GM18867 (cell line): ENCODE measurements around the gene ZNF593.

Experiments used
- ATAC-seq: cut with Tn5 transposase; IDR thresholded peaks from one replicate; pipeline ENCODE4 v1.9.1; 2021; ENCODE audit warnings: mild to moderate bottlenecking, moderate library complexity; ENCODE audit not compliant: unreplicated experiment

Gene ZNF593

DNA sequence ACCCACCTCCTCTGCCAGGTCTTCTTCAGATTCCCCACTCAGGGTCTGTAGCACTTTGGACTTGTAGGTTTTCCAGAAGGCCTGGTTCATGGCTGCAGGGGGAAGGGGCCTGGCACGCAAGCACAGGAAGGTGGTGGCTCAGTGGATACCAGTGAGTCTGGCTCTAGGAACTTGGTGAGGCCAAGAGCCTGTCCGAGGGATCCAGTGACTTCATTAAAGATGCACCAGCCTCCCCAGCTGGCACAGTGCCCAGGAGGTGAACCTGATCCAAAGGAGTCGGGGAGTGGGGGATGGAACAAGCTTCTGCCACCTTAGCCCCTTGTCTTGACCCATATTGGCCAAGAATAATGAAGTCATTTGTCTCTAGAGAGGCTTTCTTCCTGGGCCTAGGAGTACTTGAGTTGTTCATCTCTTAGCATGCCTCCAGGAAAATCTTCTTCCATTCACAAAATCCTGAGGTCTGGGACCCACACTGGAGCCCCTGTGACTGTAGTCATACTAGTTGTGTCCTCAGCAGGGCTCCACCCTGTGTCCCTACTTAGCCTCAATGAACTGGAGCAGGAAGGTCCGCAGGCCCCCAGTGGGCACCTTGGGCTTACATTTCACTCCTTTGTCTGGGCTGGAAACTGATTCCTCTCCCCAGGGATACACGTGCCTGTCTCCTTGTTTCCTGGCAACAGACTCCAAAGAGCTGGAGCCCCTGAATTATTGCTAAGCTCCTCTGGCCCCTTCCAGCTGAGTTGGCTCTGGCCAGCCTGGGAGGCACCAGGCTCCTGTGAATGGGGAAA lies 1.1 kb upstream of the ZNF593 start, which contains the start of gene C1orf232:
C1orf232 (minus strand) TSS at position 554 of the 788 bp plus-strand sequence; CDS start at position 90, 464 bp downstream.
- no peak for ATAC-seq

DNA sequence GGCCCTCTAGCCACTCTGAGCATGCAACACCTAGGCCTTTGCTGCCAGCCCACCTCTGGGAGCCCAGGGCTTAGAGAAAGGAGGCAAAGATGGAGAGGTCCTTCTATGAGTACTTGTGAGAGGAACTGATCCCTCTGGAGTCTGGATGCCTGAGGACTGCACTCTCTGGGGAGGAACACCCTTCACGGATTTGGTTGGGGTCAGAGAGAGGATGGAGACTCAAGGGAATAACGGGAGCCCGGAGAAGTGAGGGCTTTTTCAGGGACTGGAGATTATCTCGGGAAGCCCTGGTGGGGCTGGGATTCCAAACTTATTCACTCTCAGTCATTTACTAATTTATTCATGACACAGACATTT lies 532 bp upstream of the ZNF593 start:
- ATAC-seq: no peak

DNA sequence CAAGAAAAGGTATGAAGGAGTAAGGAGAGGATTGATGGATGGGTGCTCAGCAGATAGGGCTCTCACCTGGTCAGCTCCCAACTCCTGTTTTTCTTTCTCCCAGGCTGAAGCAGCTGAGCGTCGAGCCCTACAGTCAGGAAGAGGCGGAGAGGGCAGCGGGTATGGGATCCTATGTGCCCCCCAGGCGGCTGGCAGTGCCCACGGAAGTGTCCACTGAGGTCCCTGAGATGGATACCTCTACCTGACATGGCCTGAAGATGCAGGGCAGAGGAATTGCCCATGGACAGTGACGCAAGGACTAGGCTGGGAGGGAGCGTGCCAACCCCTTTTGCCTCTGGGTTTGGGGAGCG lies 739 bp downstream of the ZNF593 start:
- ATAC-seq: no peak

DNA sequence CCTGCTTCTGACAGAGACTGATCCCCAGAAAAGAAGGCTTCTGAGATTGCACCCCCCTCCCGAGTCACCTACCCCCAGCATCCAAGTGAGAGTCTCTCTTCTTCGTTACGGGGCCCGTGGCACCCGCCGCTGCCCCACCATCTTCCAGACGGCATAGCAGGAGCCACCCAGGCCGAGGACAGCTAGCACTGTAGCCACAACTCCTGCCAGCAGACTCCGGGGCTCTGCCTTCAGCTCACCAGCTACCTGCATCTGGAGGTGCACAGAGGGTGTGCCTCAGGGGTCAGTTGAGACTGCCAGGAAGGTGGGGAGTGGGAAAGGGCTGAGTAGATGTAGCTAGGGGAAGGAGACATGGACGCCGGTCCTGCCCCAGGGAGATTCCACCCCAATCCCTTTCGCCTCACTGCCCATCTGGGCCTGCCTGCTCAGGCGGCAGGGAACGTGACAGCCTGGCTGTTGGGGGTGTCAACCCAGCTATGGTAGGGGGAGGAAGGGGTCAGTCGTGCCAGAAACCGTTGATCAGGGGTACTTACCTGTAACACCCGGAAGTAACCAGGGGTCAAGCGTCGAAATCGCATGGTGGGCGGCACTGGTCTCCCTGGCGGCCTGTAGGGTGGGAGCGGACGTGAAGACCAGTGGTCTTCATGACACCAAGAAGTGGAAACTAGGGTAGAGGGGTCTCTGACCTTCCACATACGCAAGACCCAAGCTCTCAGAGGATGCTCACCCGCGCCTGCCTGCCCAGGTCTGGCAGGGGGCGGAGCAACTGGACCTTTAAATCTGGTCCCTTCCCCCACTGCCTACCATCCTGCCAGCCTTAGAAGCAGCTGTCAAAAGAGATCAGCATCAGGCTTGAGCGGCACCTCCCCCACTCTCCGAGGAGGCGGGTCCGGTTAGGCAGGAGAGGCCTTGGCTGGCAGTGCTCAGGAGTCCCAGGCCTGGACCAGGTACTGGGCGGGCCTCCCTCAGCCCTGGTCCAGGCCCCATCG lies 1.7 kb downstream of the ZNF593 start, which contains the start of gene ZNF593OS:
ZNF593OS (minus strand) TSS at position 749 of the 989 bp plus-strand sequence; CDS start at position 578, 171 bp downstream.
- ATAC-seq: no peak

DNA sequence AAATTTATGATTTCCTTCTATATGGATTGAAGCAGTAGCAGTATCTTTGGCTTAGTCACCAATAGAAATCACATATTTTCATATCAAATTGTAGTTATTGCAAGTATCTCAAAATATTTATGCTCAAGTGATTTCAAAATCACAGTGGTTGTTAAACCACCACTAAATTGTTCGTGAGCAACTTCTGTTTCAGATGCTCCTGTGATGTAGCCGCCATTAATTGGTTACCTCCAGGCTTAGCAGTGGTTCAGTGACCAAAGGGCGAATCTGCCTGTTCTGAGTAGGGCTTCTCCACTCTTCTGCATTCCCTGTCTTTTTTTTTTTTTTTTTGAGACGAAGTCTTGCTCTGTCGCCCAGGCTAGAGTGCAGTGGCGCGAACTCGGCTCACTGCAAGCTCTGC lies 5.6 kb downstream of the ZNF593 start:
- ATAC-seq: no peak

DNA sequence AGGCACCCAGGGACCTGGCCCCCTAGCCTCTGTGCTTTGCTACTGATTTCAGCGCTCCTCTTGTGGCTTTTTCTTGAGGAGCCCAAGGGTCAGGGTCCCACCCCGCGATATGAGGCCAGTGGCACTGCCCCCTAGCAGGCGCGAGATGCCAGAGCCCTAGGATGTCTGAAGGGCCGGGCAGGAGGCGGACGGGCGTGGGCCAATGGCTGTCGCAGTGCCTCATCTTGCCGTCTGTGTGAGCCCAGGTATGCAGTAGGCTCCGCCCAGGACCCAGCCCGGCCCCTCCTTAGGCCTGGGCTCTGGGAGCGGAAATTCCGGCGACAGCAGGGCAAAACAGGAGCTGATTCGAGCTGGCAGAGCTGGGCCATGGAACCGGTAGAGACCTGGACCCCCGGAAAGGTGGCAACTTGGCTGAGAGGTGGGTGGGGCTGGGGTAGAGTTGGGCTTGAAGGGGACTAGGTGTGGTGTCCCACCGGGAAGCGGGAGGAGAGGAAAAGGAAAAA lies 7.5 kb downstream of the ZNF593 start, which contains the start of gene CNKSR1:
CNKSR1 (plus strand) TSS at position 310 of the 503 bp plus-strand sequence; CDS start at position 367, 57 bp downstream.
- no peak for ATAC-seq

DNA sequence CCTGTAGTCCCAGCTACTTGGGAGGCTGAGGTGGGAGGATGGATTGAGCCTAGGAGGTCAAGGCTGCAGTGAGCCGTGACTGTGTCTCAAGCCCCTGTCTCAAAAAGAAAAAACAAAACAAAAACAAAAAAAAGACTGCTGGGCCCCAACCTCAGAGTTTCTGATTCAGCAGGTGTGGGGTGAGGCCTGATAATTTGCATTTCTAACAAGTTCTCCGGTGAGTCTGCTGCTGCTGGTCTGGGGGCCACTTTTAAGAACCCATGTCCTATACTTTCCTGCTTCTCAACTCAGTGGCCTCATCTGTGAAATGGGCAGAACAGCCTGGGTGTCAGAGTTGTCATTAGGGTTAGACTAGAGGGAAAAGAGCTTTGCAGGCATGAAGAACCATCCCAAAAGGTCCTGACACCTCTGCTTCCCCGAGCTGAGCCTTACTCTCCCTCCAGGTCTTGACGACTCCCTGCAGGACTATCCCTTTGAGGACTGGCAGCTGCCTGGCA lies 10.3 kb downstream of the ZNF593 start:
- no peak for ATAC-seq

DNA sequence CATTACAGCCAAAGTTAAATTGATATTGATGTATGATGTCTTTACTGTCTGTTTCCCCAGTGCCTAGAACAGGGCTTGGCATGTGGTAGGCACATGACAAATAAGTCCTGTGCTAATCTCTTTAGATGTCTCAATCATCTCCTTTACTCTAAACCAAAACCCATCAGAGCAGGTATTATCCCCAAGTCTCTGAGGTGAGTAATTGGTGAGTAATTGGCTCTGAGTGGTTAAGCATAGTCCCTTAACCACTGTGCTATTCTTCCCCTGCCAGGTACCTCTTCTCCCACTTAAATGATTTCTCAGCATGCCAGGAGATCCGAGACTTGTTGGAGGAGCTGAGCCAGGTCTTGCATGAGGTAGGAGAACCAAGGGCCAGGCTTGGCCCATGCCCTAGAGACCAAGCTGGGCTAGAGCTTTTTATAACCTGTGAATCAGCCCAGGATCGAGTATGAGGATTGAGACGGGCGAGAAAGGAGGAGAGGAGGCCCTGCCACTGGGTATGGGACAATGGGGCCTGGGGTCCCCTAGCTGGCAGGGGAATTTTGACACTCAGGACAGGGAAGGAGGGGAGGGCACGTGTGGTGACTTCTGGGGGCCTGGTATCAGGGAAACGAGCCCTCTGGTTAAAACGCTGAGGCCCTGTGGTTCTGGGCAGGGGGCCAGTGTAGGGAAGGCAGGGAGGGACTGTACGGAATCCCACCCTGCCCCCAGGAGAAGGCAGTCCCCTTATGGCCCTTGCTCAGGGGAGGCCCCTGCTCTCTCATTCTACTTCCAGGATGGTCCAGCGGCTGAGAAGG lies 12.1 kb downstream of the ZNF593 start:
- no peak for ATAC-seq

DNA sequence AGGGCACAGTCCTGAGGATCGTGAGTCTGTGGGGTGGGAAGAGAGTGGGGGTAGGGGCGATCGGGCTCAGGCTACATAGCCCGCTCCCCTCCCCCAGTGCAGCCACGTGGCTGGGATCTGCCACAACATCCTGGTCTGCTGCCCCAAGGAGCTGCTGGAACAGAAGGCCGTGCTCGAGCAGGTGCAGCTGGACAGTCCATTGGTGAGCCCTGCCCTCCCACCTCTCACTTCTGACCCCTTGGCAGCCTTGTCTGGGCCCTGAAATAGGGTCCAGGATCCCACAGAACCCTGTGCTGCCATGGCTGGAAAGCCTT lies 12.6 kb downstream of the ZNF593 start:
- no peak for ATAC-seq

DNA sequence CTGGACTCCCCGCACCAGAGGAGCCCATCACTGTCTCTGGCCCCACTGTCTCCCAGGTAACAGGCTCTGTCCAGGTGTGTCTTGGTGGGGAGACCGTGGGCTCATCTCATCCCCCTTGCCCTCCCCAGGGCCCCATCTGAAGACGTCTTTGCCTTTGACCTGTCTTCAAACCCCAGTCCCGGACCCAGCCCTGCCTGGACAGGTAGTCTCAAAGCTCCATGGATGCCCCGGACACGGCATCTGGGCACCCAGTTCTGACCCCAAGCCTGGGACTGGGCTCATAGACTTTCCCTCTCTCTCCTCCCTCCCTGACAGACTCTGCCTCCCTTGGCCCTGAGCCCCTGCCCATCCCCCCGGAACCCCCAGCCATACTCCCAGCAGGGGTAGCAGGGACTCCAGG lies 14.4 kb downstream of the ZNF593 start:
- no peak for ATAC-seq

DNA sequence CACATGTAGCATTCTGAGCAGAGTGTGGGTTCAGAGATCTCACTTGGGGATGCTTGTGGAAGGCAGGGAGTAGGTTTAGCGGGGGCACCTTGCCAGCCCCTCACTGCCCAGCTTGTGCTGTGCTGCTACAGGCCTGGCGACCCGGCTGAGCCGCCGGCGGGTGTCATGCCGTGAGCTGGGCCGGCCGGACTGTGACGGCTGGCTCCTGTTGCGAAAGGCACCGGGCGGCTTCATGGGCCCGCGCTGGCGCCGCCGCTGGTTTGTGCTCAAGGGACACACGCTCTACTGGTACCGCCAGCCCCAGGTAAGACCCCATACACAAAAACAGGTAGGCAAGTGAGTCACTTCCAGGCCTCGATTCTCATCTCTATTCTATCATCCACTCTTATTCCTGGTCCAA lies 15.2 kb downstream of the ZNF593 start:
- no peak for ATAC-seq

DNA sequence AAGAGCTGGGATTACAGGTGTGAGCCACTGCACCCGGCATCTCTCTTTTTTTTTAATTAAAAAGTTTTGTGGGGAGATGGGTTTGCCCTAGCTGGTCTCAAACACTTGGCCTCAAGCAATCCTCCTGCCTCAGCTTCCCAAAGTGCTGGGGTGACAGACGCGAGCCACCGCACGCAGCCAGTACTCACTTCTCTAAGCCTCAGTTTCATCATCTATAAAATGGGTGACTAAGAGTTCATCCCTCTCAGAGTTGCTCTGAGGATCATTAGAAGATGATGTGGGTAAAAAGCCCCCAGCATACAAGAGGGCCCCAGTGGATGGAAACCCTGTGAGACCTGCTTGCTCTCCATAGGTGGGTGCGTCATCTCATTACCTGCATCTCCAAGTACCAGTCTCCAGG lies 18.2 kb downstream of the ZNF593 start:
- no peak for ATAC-seq

DNA sequence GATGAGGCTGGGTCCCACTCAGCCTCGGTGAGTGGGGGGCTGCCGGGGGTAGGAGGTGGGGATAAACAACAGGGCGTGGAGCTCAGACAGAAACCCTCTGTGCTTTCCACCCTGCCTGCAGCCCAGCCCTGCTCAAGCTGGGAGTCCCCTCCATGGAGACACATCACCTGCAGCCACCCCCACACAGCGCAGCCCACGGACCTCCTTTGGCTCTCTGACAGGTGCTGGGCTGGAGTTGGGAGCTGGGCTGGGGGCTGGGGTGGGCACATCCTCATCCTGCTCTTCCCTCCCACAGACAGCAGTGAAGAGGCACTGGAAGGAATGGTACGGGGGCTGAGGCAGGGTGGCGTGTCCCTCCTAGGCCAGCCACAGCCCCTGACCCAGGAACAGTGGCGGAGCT lies 18.8 kb downstream of the ZNF593 start:
- ATAC-seq: no peak

DNA sequence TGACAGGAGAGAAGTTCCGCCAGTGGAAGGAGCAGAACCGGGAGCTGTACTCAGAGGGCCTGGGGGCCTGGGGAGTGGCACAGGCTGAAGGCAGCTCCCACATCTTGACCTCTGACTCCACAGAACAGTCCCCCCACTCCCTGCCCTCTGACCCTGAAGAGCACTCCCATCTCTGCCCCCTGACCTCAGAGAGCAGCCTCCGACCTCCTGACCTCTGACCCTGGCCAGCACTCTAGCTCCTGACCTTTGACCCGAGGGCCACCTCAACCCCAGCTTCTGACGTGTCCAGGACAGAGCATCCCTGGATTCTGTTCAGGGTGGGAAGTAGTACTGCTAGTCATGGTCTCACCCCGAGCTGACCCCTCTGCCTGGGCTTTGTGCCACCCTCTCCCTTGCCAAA lies 19.6 kb downstream of the ZNF593 start:
- ATAC-seq: no peak

DNA sequence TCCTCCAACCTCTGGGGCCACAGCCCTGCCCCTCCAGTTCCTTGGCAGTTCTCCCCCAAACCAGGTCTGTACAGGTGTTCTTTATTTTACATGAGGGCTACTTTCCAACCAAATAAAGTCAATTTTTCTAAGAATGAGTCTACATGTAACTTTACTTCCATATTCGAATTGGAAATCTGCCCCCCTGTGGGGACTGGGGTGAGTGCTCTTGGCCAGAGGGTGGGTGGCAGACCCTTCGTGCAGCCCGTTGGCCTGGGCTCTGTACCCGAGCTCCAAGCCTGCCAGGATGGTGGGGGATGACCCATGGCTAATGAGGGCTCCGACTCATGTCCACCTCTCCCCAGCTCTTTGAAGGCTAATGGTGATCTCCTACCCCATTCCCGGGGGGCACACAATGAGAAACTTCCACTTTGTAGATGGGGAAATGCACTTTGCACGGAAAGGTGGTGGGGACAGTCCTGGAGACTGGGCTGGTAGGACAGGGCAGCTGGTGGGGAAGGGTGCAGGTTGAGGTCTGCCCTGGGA lies 20.1 kb downstream of the ZNF593 start:
- ATAC-seq: no peak

DNA sequence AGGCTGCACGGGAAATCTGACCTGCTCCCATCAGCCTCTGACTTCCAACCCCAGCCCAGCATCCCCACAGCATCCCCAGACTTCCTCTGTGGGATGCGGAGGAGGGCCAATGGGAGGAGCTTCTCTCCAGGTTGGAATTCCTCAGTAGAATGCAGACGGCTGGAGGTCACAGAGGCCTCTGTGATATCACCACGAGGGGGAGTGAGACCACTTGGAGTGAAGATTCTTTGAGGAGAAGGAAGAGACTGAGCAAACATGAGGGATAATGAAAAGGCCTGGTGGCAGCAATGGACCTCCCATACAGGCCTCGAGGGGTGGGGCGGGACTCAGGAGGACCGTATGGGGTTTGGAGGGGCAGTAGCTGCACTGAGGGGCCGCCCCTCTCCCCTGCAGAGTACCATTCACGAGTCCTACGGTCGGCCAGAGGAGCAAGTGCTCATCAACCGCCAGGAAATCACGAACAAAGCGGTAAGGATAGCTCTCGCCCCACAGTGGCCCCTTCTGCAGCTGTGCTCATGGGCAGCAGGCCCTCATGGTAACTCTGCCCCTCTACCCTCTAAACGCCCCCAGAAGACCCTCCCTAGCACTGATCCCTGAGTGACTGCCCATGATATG lies 20.8 kb downstream of the ZNF593 start, which contains the start of gene CATSPER4:
CATSPER4 (plus strand) TSS at position 230 of the 615 bp plus-strand sequence; CDS start at position 256, 26 bp downstream.
- ATAC-seq: no peak

DNA sequence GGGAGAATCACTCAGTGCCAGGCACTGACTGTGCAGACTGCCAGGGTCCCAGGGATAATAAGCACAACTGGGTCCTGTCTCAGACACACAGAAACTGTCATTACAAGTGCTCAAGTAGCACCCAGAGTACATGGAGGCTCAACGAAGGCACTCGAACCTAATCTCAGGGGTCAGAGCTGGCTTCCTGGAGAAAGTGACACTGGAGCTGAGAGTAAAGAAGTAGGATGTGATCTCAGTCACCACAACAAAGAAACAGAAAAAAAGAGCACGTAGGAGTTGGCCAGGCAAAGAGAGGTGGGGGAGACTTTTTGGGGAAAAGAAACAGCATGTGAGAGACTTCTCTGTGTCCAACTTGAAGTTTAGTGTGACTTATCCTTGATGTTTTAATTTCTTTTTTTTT lies 22.0 kb downstream of the ZNF593 start:
- no peak for ATAC-seq

DNA sequence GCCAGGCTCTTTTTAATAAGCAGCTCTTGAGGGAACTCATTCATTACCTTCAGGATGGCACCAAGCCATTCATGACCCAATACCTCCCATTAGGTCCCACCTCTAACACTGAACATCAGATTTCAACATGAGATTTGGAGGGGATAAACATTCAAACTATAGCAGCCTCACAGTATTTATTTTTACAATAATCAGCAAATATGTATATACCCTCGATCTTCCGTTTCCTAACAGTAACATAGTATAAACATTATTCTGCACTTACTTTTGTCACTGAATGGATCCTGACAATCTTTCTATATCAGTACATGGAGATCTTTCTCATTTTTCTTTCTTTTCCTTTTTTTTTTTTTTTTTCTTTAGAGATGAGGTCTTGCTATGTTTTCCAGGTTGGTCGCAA lies 26.1 kb downstream of the ZNF593 start:
- ATAC-seq: no peak

DNA sequence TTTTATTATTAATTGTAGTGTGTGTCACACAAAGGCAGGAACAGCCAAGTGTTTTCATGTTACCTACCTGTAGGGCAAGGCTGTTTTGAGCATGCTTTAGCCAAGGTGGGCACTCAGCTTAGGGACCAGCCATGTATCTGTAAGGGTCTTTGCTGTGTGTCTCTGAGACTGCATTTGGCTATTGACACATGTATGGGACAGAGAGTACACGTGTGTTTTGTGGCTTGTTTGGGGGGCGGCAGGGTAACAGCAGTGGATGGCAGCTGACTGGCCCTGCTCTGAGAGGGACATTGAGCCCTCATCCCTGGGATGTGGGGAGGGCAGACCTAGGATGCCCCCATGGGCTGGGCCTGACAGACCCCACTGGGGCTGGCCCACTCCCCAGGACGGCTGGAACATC lies 27.6 kb downstream of the ZNF593 start:
- no peak for ATAC-seq

DNA sequence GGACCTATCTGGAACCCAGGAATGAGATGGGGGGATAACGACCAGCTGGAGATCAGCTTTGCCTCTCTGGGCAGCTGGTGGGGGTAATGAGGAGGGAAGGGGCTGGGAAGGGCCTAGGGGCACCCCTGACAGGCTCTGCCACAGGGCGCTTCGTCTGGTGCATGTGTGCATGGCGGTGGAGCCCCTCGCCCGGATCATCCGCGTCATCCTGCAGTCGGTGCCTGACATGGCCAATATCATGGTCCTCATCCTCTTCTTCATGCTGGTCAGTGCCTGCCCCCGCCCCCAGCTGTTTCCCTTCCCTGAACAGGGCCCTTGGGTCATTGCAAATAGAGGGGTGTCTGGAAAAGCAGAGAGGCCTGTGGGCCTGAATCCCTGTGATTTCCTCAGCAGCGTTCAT lies 28.1 kb downstream of the ZNF593 start:
- no peak for ATAC-seq
